H9 (cell line): ENCODE data around the gene HIBCH. TPM values are rescaled to one million over a fixed set of nuclear protein-coding genes. Genes with fewer than 3 reads are reported as not detected.

Experiments
- DNase-seq: peaks from one replicate; pipeline ENCODE4 v3.0.0-alpha.2; 2017
- H2AFZ ChIP-seq: one replicate; pipeline ENCODE4 v1.6.1; 2013; ENCODE audit warnings: mild to moderate bottlenecking, low read length, control low read depth, moderate library complexity
- H2AK5ac ChIP-seq: 2 replicates; pipeline ENCODE4 v1.6.1; 2013; ENCODE audit warnings: low read length, control low read depth, mixed read lengths; ENCODE audit not compliant: insufficient read length
- H2BK120ac ChIP-seq: one replicate; pipeline ENCODE4 v1.6.1; 2013; ENCODE audit warnings: low read depth, mild to moderate bottlenecking, low read length, control low read depth, inconsistent platforms; ENCODE audit not compliant: poor library complexity, severe bottlenecking
- H2BK12ac ChIP-seq: 2 replicates; pipeline ENCODE4 v1.6.1; 2013; ENCODE audit warnings: low read length, control low read depth, mixed read lengths, low read depth; ENCODE audit not compliant: insufficient read length
- H2BK15ac ChIP-seq: 2 replicates; pipeline ENCODE4 v1.6.1; 2013; ENCODE audit warnings: low read depth, low read length, control low read depth
- H2BK20ac ChIP-seq: one replicate; pipeline ENCODE4 v1.6.1; 2013; ENCODE audit warnings: low read depth, mild to moderate bottlenecking, low read length, control low read depth, inconsistent platforms; ENCODE audit not compliant: poor library complexity, severe bottlenecking
- H2BK5ac ChIP-seq: 2 replicates; pipeline ENCODE4 v1.6.1; 2013; ENCODE audit warnings: low read length, control low read depth, mixed read lengths; ENCODE audit not compliant: insufficient read length
- H3K14ac ChIP-seq: 2 replicates; pipeline ENCODE4 v1.6.1; 2013; ENCODE audit warnings: low read length, control low read depth; ENCODE audit not compliant: insufficient read depth
- H3K18ac ChIP-seq: 2 replicates; pipeline ENCODE4 v1.6.1; 2013; ENCODE audit warnings: low read depth, mild to moderate bottlenecking, mixed read lengths, low read length, control low read depth; ENCODE audit not compliant: insufficient read length
- H3K23ac ChIP-seq: 2 replicates; pipeline ENCODE4 v1.6.1; 2013; ENCODE audit warnings: low read length, control low read depth, mixed read lengths, low read depth; ENCODE audit not compliant: insufficient read length
- H3K23me2 ChIP-seq: 2 replicates; pipeline ENCODE4 v1.6.1; 2013; ENCODE audit warnings: low read depth, mild to moderate bottlenecking, mixed read lengths, low read length, control low read depth; ENCODE audit not compliant: insufficient read length, poor library complexity, severe bottlenecking
- H3K27ac ChIP-seq: 2 replicates; pipeline ENCODE4 v1.5.1; 2013; ENCODE audit warnings: low read length, control low read depth, mixed read lengths, low read depth; ENCODE audit not compliant: insufficient read length
- H3K27me3 ChIP-seq: 2 replicates; pipeline ENCODE4 v1.6.1; 2013; ENCODE audit warnings: low read length, control low read depth, inconsistent platforms; ENCODE audit not compliant: insufficient read depth
- H3K4ac ChIP-seq: 2 replicates; pipeline ENCODE4 v1.6.1; 2013; ENCODE audit warnings: low read depth, mild to moderate bottlenecking, control low read depth, inconsistent platforms, low read length, moderate library complexity
- H3K4me1 ChIP-seq: 2 replicates; pipeline ENCODE4 v1.6.1; 2013; ENCODE audit warnings: low read length, control low read depth, inconsistent platforms; ENCODE audit not compliant: insufficient read depth
- H3K4me2 ChIP-seq: 2 replicates; pipeline ENCODE4 v1.6.1; 2013; ENCODE audit warnings: low read length, control low read depth, mixed read lengths; ENCODE audit not compliant: insufficient read length, insufficient read depth
- H3K56ac ChIP-seq: 2 replicates; pipeline ENCODE4 v1.6.1; 2013; ENCODE audit warnings: low read depth, mild to moderate bottlenecking, mixed read lengths, low read length, control low read depth; ENCODE audit not compliant: insufficient read length
- H3K79me1 ChIP-seq: 2 replicates; pipeline ENCODE4 v1.6.1; 2013; ENCODE audit warnings: low read depth, mild to moderate bottlenecking, moderate library complexity, low read length, control low read depth, inconsistent platforms; ENCODE audit not compliant: insufficient read depth, poor library complexity, severe bottlenecking
- H3K79me2 ChIP-seq: 2 replicates; pipeline ENCODE4 v1.6.1; 2013; ENCODE audit warnings: low read length, control low read depth, inconsistent platforms; ENCODE audit not compliant: insufficient read depth
- H3K9ac ChIP-seq: 2 replicates; pipeline ENCODE4 v1.6.1; 2013; ENCODE audit warnings: low read length, control low read depth, mixed read lengths; ENCODE audit not compliant: insufficient read length; ENCODE audit errors: extremely low read depth
- H3K9me3 ChIP-seq: one replicate; pipeline ENCODE4 v1.6.1; 2013; ENCODE audit warnings: low read depth, low read length, inconsistent platforms; ENCODE audit not compliant: control insufficient read depth
- H3T11ph ChIP-seq: one replicate; pipeline ENCODE4 v1.6.1; 2013; ENCODE audit warnings: mild to moderate bottlenecking, low read length, control low read depth, inconsistent platforms
- H4K20me1 ChIP-seq: one replicate; pipeline ENCODE4 v1.6.1; 2013; ENCODE audit not compliant: control insufficient read depth, insufficient read length, insufficient read depth
- H4K5ac ChIP-seq: 2 replicates; pipeline ENCODE4 v1.6.1; 2013; ENCODE audit warnings: low read depth, mild to moderate bottlenecking, mixed read lengths, low read length, control low read depth; ENCODE audit not compliant: insufficient read length
- H4K8ac ChIP-seq: replicated peaks from 2 replicates; pipeline ENCODE4 v1.6.1; 2013; ENCODE audit warnings: low read length, control low read depth, mixed read lengths, low read depth; ENCODE audit not compliant: insufficient read length
- H4K91ac ChIP-seq: 2 replicates; pipeline ENCODE4 v1.6.1; 2013; ENCODE audit warnings: low read depth, mild to moderate bottlenecking, moderate library complexity, mixed read lengths, low read length, control low read depth; ENCODE audit not compliant: insufficient read length
- H3K27ac Mint-ChIP-seq, 3 experiments: 2 replicates in 2 of 3; 3 replicates in 1 of 3; pipeline ENCODE4 v1.8.0; 2020 to 2021; ENCODE audit warnings: mixed read lengths in 3 of 3, mild to moderate bottlenecking in 1 of 3, moderate library complexity in 1 of 3
- H3K27me3 Mint-ChIP-seq: 2 replicates; pipeline ENCODE4 v1.8.0; 2021; ENCODE audit warnings: low read depth, mild to moderate bottlenecking, moderate library complexity, mixed read lengths
- H3K36me3 Mint-ChIP-seq, 3 experiments: 2 replicates in 2 of 3; 3 replicates in 1 of 3; pipeline ENCODE4 v1.8.0; 2020 to 2021; ENCODE audit warnings: low read depth in 3 of 3, mixed read lengths in 3 of 3; ENCODE audit not compliant: insufficient read depth in 1 of 3
- H3K4me1 Mint-ChIP-seq, 2 experiments: 2 replicates each; pipeline ENCODE4 v1.8.0; 2020; ENCODE audit warnings: mixed read lengths in 2 of 2
- H3K4me3 Mint-ChIP-seq, 2 experiments: 2 replicates in 1 of 2; 3 replicates in 1 of 2; pipeline ENCODE4 v1.8.0; 2020 to 2021; ENCODE audit warnings: mild to moderate bottlenecking in 2 of 2, mixed read lengths in 2 of 2, moderate library complexity in 1 of 2
- H3K9me3 Mint-ChIP-seq, 2 experiments: 2 replicates in 1 of 2; 3 replicates in 1 of 2; pipeline ENCODE4 v1.8.0; 2020; ENCODE audit warnings: mild to moderate bottlenecking in 2 of 2, mixed read lengths in 2 of 2, moderate library complexity in 1 of 2
- WGBS: extraction: QIAGEN DNeasy Blood & Tissue Kit; methylation state at CpG from one replicate; pipeline ENCODE4 v1.1.7; 2013; ENCODE audit warnings: missing lambda C conversion rate, low lambda C conversion rate, mixed read lengths; ENCODE audit not compliant: insufficient read length; ENCODE audit errors: extremely low coverage; 5-methylcytosine and 5-hydroxymethylcytosine counted together
- total RNA-seq: library from RNA; stranded (reverse); gene quantifications from 2 replicates; pipeline ENCODE4 v1.2.1, GENCODE V29; 2021
- TF ChIP-seq, protein P1 (sequence below): fragments of 200-600 bp; sonication (generic); conservative IDR thresholded peaks from 3 replicates; pipeline ENCODE4 v1.8.0; 2021; ENCODE audit warnings: antibody characterized with exemption, mild to moderate bottlenecking

HIBCH gene
- total RNA-seq, 1 experiment from 2014 or later, result 28.0 TPM

DNA sequence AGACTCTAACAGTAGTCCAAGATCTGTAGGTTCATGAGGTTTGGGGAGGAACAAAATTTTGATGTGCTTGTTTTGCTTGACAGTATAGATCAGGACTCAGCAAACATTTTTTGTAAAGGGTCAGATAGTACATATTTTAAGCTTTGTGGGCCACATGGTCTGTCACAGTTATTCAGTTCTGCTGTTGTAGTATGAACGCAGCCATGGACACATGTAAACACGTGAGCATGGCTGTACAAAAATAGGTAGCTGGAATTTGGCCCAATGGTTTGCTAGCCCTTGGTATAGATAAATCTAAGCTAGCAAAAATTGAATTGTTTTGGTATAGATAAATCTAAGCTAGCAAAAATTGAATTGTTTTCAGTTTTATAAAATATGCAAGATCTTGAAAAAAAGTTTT, 120.5 kb downstream of the HIBCH start:
- Histone ChIP-seq H3K9ac (no peak overlapping the region), H2BK120ac (no peak overlapping the region), H3K27me3 (no peaks in the 10 kb centered on the region), H2BK15ac (no peak overlapping the region), H3K79me2 (no peaks in the 10 kb centered on the region), H4K5ac (no peak overlapping the region), H2BK5ac (no peak overlapping the region), H3K4me2 (no peak overlapping the region), H3K23ac (no peak overlapping the region), H2AFZ (no peak overlapping the region), H3K23me2 (no peaks in the 10 kb centered on the region), H3K79me1 (no peaks in the 10 kb centered on the region), H4K91ac (no peak overlapping the region), H3T11ph (no peak overlapping the region), H3K14ac (no peak overlapping the region), H3K4me1 (no peaks in the 10 kb centered on the region), H3K9me3 (no peaks in the 10 kb centered on the region), H3K18ac (no peak overlapping the region), H2BK20ac (no peak overlapping the region), H3K4ac (no peak overlapping the region), H2BK12ac (no peak overlapping the region), H4K8ac (no peak overlapping the region), H4K20me1 (no peaks in the 10 kb centered on the region), H3K27ac (no peak overlapping the region), H3K56ac (no peak overlapping the region), H2AK5ac (no peak overlapping the region)
- TF ChIP-seq, protein P1, sequence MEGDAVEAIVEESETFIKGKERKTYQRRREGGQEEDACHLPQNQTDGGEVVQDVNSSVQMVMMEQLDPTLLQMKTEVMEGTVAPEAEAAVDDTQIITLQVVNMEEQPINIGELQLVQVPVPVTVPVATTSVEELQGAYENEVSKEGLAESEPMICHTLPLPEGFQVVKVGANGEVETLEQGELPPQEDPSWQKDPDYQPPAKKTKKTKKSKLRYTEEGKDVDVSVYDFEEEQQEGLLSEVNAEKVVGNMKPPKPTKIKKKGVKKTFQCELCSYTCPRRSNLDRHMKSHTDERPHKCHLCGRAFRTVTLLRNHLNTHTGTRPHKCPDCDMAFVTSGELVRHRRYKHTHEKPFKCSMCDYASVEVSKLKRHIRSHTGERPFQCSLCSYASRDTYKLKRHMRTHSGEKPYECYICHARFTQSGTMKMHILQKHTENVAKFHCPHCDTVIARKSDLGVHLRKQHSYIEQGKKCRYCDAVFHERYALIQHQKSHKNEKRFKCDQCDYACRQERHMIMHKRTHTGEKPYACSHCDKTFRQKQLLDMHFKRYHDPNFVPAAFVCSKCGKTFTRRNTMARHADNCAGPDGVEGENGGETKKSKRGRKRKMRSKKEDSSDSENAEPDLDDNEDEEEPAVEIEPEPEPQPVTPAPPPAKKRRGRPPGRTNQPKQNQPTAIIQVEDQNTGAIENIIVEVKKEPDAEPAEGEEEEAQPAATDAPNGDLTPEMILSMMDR, result no peak
- H3K4me3 Mint-ChIP-seq, result no peak overlapping the region
- peaks cover 0 to 7% of the 10 kb centered on the region in 2 experiments; a peak in 1 of 4 replicates for H3K4me1 Mint-ChIP-seq
- no peak for DNase-seq
- no peak overlapping the region for H3K27ac Mint-ChIP-seq
- no CpG with 5 or more reads among the region's 2 CpGs for WGBS
- H3K36me3 Mint-ChIP-seq, result peaks cover 0 to 3% (median 0%) of the 10 kb centered on the region in 3 experiments; a peak in 2 of 7 replicates
- H3K27me3 Mint-ChIP-seq, result no peaks in the 10 kb centered on the region
- no peaks in the 10 kb centered on the region for H3K9me3 Mint-ChIP-seq
